Measurements from ENCODE around the gene IL15. TPM values are rescaled to one million over a fixed set of nuclear protein-coding genes. Genes with fewer than 3 reads are reported as not detected.
A peak's percentile ranks its signal among the peaks of the same experiment; 100 is the strongest.

Gene IL15
- total RNA-seq, 2 donors from 2014 or later: 0.66 to 2.1 TPM

- no peak for TF ChIP-seq CTCF (IDR thresholded peaks at IDR 0.05)
- TF ChIP-seq POLR2A (IDR thresholded peaks at IDR 0.05): no peak
- Histone ChIP-seq H3K27me3 (no peaks in the 10 kb centered on the region), H3K4me1 (no peaks in the 10 kb centered on the region), H3K9me3 (no peaks in the 10 kb centered on the region), H3K4me3 (no peak overlapping the region), H3K36me3 (replicated peaks in 1 of 2; ENCODE audit: insufficient read depth in 1 of 2, low read depth in 2 of 2) (no peaks in the 10 kb centered on the region), H3K27ac (no peak overlapping the region)
- no peak for ATAC-seq
- intact Hi-C loops (cut with DNase I): no loop called here
- 86% methylated on average over 2 of the region's 2 CpGs; no CpG with 5 or more reads in 1 of the 2 donors for WGBS, 2 donors
- DNase-seq: no peak
Observed at GRCh38 chr4:141692081-141692480, 55.7 kb downstream of the IL15 start.

GRCh38 chr4:141697116-141697515 lies 60.7 kb downstream of the IL15 start:
- Histone ChIP-seq H3K36me3 (replicated peaks in 1 of 2; ENCODE audit: insufficient read depth in 1 of 2, low read depth in 2 of 2) (no peaks in the 10 kb centered on the region), H3K27ac (no peak overlapping the region), H3K4me3 (no peak overlapping the region), H3K9me3 (no peaks in the 10 kb centered on the region), H3K4me1 (no peaks in the 10 kb centered on the region), H3K27me3 (no peaks in the 10 kb centered on the region)
- no peak for DNase-seq
- intact Hi-C loops (cut with DNase I): no loop called here
- TF ChIP-seq CTCF (IDR thresholded peaks at IDR 0.05): no peak
- no peak for TF ChIP-seq POLR2A (IDR thresholded peaks at IDR 0.05)
- no peak for ATAC-seq
- WGBS, 2 donors: 83 to 93% methylated on average over 2 of the region's 2 CpGs

- no peak overlapping the region for H3K27ac ChIP-seq
- no peaks in the 10 kb centered on the region for H3K9me3 ChIP-seq
- H3K4me1 ChIP-seq: no peaks in the 10 kb centered on the region
- TF ChIP-seq POLR2A (IDR thresholded peaks at IDR 0.05) (no peak), CTCF (IDR thresholded peaks at IDR 0.05) (no peak)
- 92% methylated on average over 3 of the region's 3 CpGs for WGBS, 2 donors
- no peaks in the 10 kb centered on the region for H3K27me3 ChIP-seq
- ATAC-seq: no peak
- intact Hi-C loops (cut with DNase I): no loop called here
- no peak overlapping the region for H3K4me3 ChIP-seq
- no peaks in the 10 kb centered on the region for H3K36me3 ChIP-seq (replicated peaks in 1 of 2; ENCODE audit: insufficient read depth in 1 of 2, low read depth in 2 of 2)
- DNase-seq: peak in 1 of 4 donors; percentile 35
Observed at GRCh38 chr4:141702472-141703182, 66.2 kb downstream of the IL15 start.

- Histone ChIP-seq H3K36me3 (replicated peaks in 1 of 2; ENCODE audit: insufficient read depth in 1 of 2, low read depth in 2 of 2) (no peaks in the 10 kb centered on the region), H3K4me3 (no peak overlapping the region), H3K27me3 (no peaks in the 10 kb centered on the region), H3K9me3 (no peaks in the 10 kb centered on the region), H3K27ac (no peak overlapping the region), H3K4me1 (no peaks in the 10 kb centered on the region)
- WGBS, 2 donors: 75 to 84% methylated on average over 2 of the region's 2 CpGs
- intact Hi-C loops (cut with DNase I): no loop called here
- ATAC-seq: no peak
- TF ChIP-seq CTCF (IDR thresholded peaks at IDR 0.05) (no peak), POLR2A (IDR thresholded peaks at IDR 0.05) (no peak)
- no peak for DNase-seq
Observed at GRCh38 chr4:141703497-141703896, 67.1 kb downstream of the IL15 start.
